ENCODE measurements around the gene CHID1. TPM values are rescaled to one million over a fixed set of nuclear protein-coding genes. Genes with fewer than 3 reads are reported as not detected.

The CHID1 gene
- total RNA-seq = 42.7 and 63.5 TPM in 2 replicates

DNA sequence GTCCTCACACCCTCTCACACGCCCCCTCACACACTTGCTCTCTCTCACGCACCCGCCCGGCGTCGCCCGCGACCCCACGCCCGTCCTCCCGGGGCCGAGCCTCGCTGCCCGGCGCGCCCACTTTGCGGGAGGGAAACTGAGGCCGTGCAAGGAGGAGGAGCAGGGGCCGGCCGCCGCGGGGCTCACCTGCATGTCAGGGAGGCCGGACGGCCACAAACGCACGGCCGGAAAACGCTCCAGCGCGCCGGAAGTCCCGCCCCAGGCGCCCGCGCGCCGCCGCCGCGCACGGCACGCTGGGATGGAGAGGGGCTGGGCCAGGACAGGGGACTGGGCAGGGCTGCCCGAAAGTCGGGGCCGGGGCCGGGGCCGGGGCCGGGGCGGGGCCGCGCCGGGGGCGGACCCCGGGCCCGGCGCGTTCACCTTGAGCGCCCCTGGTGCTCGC is at the start of gene CHID1:
Gene CHID1, minus strand, starts transcription at position 222 of the 442 bp plus-strand sequence. CDS start 5,994 bp downstream, outside the sequence.

DNA sequence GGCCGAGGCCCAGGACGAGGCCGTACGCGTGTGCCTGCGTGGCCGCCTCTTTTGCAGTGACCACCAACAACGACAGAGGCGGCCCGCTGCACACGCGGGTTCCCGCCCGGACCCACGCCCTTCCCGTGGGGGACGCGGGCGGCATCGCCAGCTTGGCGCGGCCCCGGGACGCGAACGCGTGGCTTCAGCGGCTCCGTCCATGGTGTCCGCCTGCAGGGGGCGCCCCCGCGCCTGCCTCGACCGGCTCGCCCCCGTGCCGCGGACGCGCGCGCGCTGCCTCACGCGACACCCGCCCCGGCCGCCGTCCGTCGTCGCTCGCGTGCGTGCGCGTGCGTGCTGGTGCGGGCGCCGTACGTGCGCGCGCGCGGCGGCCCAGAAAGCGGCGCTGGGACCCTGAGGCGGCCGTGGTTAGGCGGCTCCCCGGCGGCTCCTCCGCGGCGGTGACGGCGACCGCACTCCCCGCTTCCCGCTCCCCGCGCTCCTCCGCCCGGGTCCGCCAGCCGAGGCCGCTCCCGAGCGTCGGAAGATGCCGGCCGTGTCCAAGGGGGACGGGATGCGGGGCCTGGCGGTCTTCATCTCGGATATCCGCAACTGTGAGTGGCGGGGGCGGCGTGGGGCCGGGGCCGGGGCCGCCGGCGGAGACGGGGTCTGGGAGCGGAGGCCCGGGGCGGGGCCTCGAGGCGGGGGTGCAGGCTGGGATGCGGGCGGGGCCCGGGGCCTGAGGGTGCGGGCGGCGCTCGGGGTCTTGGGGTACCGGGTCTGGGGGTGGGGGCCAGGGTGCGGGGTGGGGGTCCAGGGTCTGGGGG is 15.1 kb upstream of the CHID1 start, which contains the start of gene AP2A2:
Gene AP2A2, plus strand, starts transcription at position 375 of the 806 bp plus-strand sequence. Its CDS starts 152 bp downstream, at position 527.

GRCh38 chr11:842370-843002 is 68.1 kb downstream of the CHID1 start, which contains the start of the genes POLR2L and TSPAN4:
POLR2L (minus strand) TSS chr11:842529; CDS start chr11:842508, 21 bp downstream.
TSPAN4 (plus strand) TSS chr11:842852; CDS start chr11:850305, 7,453 bp downstream.

DNA sequence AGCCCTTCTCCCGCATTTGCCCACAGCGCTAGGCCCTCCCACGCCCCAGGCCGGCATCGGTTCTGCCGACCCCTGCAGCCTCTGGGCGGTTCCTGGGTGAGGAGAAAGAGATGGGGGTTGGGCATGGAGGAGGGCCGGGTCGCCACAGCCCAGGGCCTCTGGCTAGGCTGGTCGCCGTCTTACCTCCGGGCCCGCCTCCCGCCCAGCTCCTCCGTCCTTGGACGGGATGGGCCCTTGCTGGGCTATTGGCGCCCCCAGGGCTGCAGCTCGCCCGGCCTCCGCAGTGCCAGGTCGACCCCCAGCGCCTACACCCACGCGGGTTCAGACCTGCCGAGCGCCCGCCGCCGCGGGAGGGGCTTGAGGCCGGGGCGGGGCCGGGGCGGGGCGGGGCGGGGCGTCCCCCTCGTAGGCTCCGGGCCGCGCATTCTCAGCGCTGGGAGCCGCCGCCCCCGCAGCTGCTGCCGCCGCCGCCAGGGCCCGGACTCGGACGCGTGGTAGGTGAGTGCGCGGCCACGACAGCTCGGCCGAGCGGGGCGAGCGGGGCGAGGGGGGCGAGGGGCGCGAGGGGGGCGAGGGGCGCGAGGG is 78.0 kb downstream of the CHID1 start, which contains the start of gene CD151:
Gene CD151, plus strand, starts transcription at position 424 of the 585 bp plus-strand sequence. CDS start 3,118 bp downstream, outside the sequence.

GRCh38 chr11:827897-828192 is 82.8 kb downstream of the CHID1 start, which contains the start of gene CRACR2B:
CRACR2B (plus strand) TSS chr11:827919; CDS start chr11:828608, 689 bp downstream.

DNA sequence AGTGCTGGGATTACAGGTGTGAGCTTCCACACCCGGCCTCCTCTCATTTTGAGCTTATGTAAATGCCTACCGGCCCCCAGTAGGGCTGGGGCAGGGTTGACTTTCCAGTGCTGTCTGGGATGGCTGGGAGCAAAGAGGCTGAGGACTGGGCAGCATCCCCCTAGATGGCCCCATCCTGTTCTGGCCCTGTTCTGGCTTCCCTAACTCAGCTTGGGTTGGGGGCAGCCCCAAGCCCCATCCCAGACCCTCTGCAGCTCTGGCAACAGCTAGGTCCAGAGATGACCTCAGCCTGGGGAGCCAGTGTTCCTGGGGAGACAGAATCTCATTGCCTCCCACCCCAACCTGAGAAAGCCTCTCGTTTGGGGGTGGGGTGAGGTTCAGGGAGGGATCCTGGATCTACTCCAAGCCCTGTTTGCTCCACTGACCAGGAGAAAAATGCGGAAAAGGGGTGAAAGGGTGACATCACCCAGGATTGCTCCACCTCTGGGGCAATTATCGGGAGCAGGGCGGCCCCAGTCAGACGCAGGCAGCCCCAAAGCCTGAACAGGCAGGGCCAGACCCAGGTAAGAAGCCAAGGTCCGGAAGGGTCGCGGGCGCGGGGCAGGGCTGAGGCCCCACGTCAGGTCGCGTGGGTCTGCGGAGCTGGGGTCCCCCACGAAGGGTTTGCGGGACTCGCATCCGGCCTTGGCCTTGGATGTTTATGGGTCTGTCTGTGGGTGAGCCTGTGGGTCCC is 92.0 kb downstream of the CHID1 start, which contains the start of gene PNPLA2:
Gene PNPLA2, plus strand, starts transcription at position 519 of the 733 bp plus-strand sequence. CDS start 805 bp downstream, outside the sequence.

Other genes starting within 250 kb of the CHID1 start
- gene DEAF1, start 215.6 kb downstream of the CHID1 start, total RNA-seq = 28.7 and 43.7 TPM in 2 replicates
- gene TMEM80, start 215.0 kb downstream of the CHID1 start, total RNA-seq = 3.8 and 5.8 TPM in 2 replicates
- 64.5 and 88.6 TPM in 2 replicates for gene EPS8L2, start 204.6 kb downstream of the CHID1 start, total RNA-seq
- gene TALDO1, start 163.3 kb downstream of the CHID1 start, total RNA-seq = 127 and 174 TPM in 2 replicates
- gene GATD1, start 133.3 kb downstream of the CHID1 start, total RNA-seq = 20.5 and 20.8 TPM in 2 replicates
- 0.69 and 2.0 TPM in 2 replicates for gene CEND1, start 120.7 kb downstream of the CHID1 start, total RNA-seq
- gene SLC25A22, start 112.5 kb downstream of the CHID1 start, total RNA-seq = 11.8 and 12.5 TPM in 2 replicates
- gene PIDD1, start 105.6 kb downstream of the CHID1 start, total RNA-seq = 7.1 and 9.9 TPM in 2 replicates
- gene RPLP2, start 100.8 kb downstream of the CHID1 start, total RNA-seq = 334 and 584 TPM in 2 replicates
- gene PNPLA2, start 91.9 kb downstream of the CHID1 start, total RNA-seq = 18.8 TPM in 2 replicates
- 0.43 and 2.4 TPM in 2 replicates for gene CRACR2B, start 82.9 kb downstream of the CHID1 start, total RNA-seq
- gene CD151, start 77.9 kb downstream of the CHID1 start, total RNA-seq = 615 and 663 TPM in 2 replicates
- 324 and 475 TPM in 2 replicates for gene POLR2L, start 68.3 kb downstream of the CHID1 start, total RNA-seq
- gene TSPAN4, start 68.0 kb downstream of the CHID1 start, total RNA-seq = 130 and 162 TPM in 2 replicates
- 22.9 and 27.0 TPM in 2 replicates for gene AP2A2, start 15.1 kb upstream of the CHID1 start, total RNA-seq
- not detected in 2 replicates for gene MUC6, start 125.9 kb upstream of the CHID1 start, total RNA-seq
- not detected in 2 replicates for gene MUC2, start 164.1 kb upstream of the CHID1 start, total RNA-seq
- under 0.01 TPM in 1 of 2 replicates, not detected in the other for gene MUC5AC, start 247.1 kb upstream of the CHID1 start, total RNA-seq